ENCODE measurements around the gene HRH1.

- no peak for TF ChIP-seq CTCF (IDR thresholded peaks at IDR 0.05)
- no peak for TF ChIP-seq POLR2A (IDR thresholded peaks at IDR 0.05)
Measured at GRCh38 chr3:11212784-11213183, 58.5 kb downstream of the HRH1 start.

All from uterus (tissue), 2 donors.